ENCODE measurements around the gene KRT37.

DNA sequence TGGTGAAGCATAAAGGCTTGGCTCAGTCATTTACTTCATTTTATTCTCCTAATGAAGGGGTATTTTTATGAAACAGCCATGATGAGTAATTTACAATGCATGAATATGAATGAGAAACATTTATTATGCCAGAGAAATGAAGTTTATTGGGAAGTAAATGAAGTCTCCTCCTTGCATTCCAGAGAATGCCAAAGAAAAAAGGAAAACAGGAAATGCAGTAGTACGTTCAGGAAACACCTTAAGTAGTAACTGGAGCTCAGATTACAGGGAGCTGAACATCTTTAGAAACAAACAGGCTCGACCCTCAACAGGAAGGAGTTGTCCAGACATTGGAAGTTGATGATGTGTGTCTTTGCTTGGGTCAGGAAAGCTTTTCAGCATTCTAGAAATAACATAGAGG is 46.8 kb downstream of the KRT37 start:
- TF ChIP-seq ZFP3 (CRISPR knock-in tag; IDR thresholded peaks at IDR 0.05): no peak
- TF ChIP-seq ARNTL (CRISPR knock-in tag; IDR thresholded peaks at IDR 0.05; ENCODE audit: borderline replicate concordance, low read depth): no peak
- TF ChIP-seq ZNF565 (CRISPR knock-in tag; conservative IDR thresholded peaks at IDR 0.05; ENCODE audit: low read depth): no peak
- TF ChIP-seq, protein P1, sequence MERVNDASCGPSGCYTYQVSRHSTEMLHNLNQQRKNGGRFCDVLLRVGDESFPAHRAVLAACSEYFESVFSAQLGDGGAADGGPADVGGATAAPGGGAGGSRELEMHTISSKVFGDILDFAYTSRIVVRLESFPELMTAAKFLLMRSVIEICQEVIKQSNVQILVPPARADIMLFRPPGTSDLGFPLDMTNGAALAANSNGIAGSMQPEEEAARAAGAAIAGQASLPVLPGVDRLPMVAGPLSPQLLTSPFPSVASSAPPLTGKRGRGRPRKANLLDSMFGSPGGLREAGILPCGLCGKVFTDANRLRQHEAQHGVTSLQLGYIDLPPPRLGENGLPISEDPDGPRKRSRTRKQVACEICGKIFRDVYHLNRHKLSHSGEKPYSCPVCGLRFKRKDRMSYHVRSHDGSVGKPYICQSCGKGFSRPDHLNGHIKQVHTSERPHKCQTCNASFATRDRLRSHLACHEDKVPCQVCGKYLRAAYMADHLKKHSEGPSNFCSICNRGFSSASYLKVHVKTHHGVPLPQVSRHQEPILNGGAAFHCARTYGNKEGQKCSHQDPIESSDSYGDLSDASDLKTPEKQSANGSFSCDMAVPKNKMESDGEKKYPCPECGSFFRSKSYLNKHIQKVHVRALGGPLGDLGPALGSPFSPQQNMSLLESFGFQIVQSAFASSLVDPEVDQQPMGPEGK (CRISPR knock-in tag; IDR thresholded peaks at IDR 0.05; ENCODE audit: borderline replicate concordance): no peak
- TF ChIP-seq ZNF8 (CRISPR knock-in tag; IDR thresholded peaks at IDR 0.05): no peak
